Fibroblast of the aortic adventitia (primary cell): ENCODE results near the gene RTN4IP1. TPM values are rescaled to one million over a fixed set of nuclear protein-coding genes. Genes with fewer than 3 reads are reported as not detected.

Source experiments
- DNase-seq: peaks from one replicate; pipeline ENCODE4 v3.0.0-alpha.2; 2010; ENCODE audit warnings: low read depth
- H3K4me3 ChIP-seq: 2 replicates; pipeline ENCODE4 v1.5.1; 2011; ENCODE audit warnings: low read depth, mild to moderate bottlenecking, control low read depth, low read length, moderate library complexity
- CTCF ChIP-seq: IDR thresholded peaks from 2 replicates; pipeline ENCODE4 v1.5.1; 2011; ENCODE audit warnings: mild to moderate bottlenecking, low read length, control low read depth, inconsistent platforms; ENCODE audit not compliant: insufficient read depth
- total RNA-seq: library from RNA; depleted of rRNA; stranded (reverse); fragments of >200 nt; gene quantifications from 2 replicates; pipeline ENCODE4 v1.2.3, GENCODE V29; 2012; ENCODE audit warnings: low replicate concordance

RTN4IP1 gene
- total RNA-seq, 1 donor = 7.6 TPM

- TF ChIP-seq CTCF = no peak
- peak; percentile 75 for DNase-seq
- no peak overlapping the region for H3K4me3 ChIP-seq
These were observed 54.4 kb downstream of the RTN4IP1 start for GRCh38 chr6:106574741-106575458.

- no peak for DNase-seq
- H3K4me3 ChIP-seq = no peak overlapping the region
- no peak for TF ChIP-seq CTCF
These were observed 56.3 kb downstream of the RTN4IP1 start for GRCh38 chr6:106572875-106573585.

- TF ChIP-seq CTCF = no peak
- no peak overlapping the region for H3K4me3 ChIP-seq
- DNase-seq = no peak
These were observed 56.9 kb downstream of the RTN4IP1 start for GRCh38 chr6:106572436-106572835.

- no peak for DNase-seq
- no peak for TF ChIP-seq CTCF
- no peak overlapping the region for H3K4me3 ChIP-seq
These were observed 59.9 kb downstream of the RTN4IP1 start for GRCh38 chr6:106569428-106569827.

GRCh38 chr6:106568530-106568929 lies 60.8 kb downstream of the RTN4IP1 start:
- no peak for TF ChIP-seq CTCF
- no peak overlapping the region for H3K4me3 ChIP-seq
- peak; percentile 23 for DNase-seq

- H3K4me3 ChIP-seq = no peak overlapping the region
- no peak for DNase-seq
- TF ChIP-seq CTCF = no peak
These were observed 64.8 kb downstream of the RTN4IP1 start for GRCh38 chr6:106564476-106564875.
